Activated naive CD4-positive, alpha-beta T cell treated with anti-CD3 and anti-CD28 coated beads for 36 hours (primary cell): Measurements from ENCODE around the gene AGPS. TPM values are rescaled to one million over a fixed set of nuclear protein-coding genes. Genes with fewer than 3 reads are reported as not detected.

Experiments used
- CTCF ChIA-PET: fragments of 350-600 bp; sonication (Branson Sonifier 250); formaldehyde crosslinking; loops from one replicate; lab custom pipeline; 2021; ENCODE audit warnings: antibody characterized with exemption; lab: Charles Lee
- DNase-seq: peaks from one replicate; pipeline ENCODE4 v3.0.0-alpha.2; 2020
- H3K27ac Mint-ChIP-seq: one replicate; pipeline ENCODE4 v1.8.0; 2021; ENCODE audit warnings: mild to moderate bottlenecking, mixed read lengths
- H3K27me3 Mint-ChIP-seq: one replicate; pipeline ENCODE4 v1.8.0; 2021; ENCODE audit warnings: low read depth, mixed read lengths
- H3K36me3 Mint-ChIP-seq: one replicate; pipeline ENCODE4 v1.8.0; 2021; ENCODE audit warnings: low read depth, mixed read lengths
- H3K4me1 Mint-ChIP-seq: one replicate; pipeline ENCODE4 v1.8.0; 2021; ENCODE audit warnings: low read depth, mixed read lengths
- H3K4me3 Mint-ChIP-seq: one replicate; pipeline ENCODE4 v1.8.0; 2021; ENCODE audit warnings: mild to moderate bottlenecking, moderate library complexity, mixed read lengths
- H3K9me3 Mint-ChIP-seq: one replicate; pipeline ENCODE4 v1.8.0; 2021; ENCODE audit warnings: mixed read lengths
- intact Hi-C: fragments of 100-400 bp; cut with micrococcal nuclease; formaldehyde crosslinking; loops from one replicate; pipeline ENCODE4 v1.15.1; 2023
- total RNA-seq, 2 experiments: library from RNA; stranded (reverse); gene quantifications; one replicate each; pipeline ENCODE4 v1.2.3, GENCODE V29; 2021

The AGPS gene
- total RNA-seq, 2 experiments from 2014 or later: 50.7 to 51.8 TPM

GRCh38 chr2:177460973-177461585 is 68.5 kb downstream of the AGPS start:
- no peaks in the 10 kb centered on the region for H3K27me3 Mint-ChIP-seq
- CTCF ChIA-PET: interaction anchor here (0.9 kb wide), 1 partner anchor 44 kb away, joined by 3 read pairs; no protein-coding TSS in a partner anchor
- peaks cover 7% of the 10 kb centered on the region for H3K9me3 Mint-ChIP-seq
- H3K27ac Mint-ChIP-seq: no peak overlapping the region
- no peaks in the 10 kb centered on the region for H3K4me1 Mint-ChIP-seq
- no peak overlapping the region for H3K4me3 Mint-ChIP-seq
- intact Hi-C loops: no loop called here
- H3K36me3 Mint-ChIP-seq: peaks cover 42% of the 10 kb centered on the region
- no peak for DNase-seq

- H3K4me3 Mint-ChIP-seq: no peak overlapping the region
- CTCF ChIA-PET: no interaction called here
- intact Hi-C loops: no loop called here
- DNase-seq: no peak
- peaks cover 33% of the 10 kb centered on the region for H3K36me3 Mint-ChIP-seq
- peaks cover 4% of the 10 kb centered on the region for H3K4me1 Mint-ChIP-seq
- H3K27ac Mint-ChIP-seq: no peak overlapping the region
- H3K9me3 Mint-ChIP-seq: peaks cover 1% of the 10 kb centered on the region
- no peaks in the 10 kb centered on the region for H3K27me3 Mint-ChIP-seq
These were observed 72.0 kb downstream of the AGPS start for GRCh38 chr2:177464549-177464948.

GRCh38 chr2:177465400-177466138 is 73.0 kb downstream of the AGPS start:
- intact Hi-C loops: no loop called here
- Mint-ChIP-seq H3K27me3 (no peaks in the 10 kb centered on the region), H3K9me3 (peaks cover 5% of the 10 kb centered on the region), H3K4me1 (peaks cover 4% of the 10 kb centered on the region), H3K4me3 (no peak overlapping the region), H3K27ac (no peak overlapping the region), H3K36me3 (peaks cover 35% of the 10 kb centered on the region)
- CTCF ChIA-PET: interaction anchor here (0.6 to 1.4 kb wide), 2 partner anchors 49 to 130 kb away, joined by 3 read pairs; no protein-coding TSS in a partner anchor
- no peak for DNase-seq

GRCh38 chr2:177466337-177467195 is 74.0 kb downstream of the AGPS start:
- Mint-ChIP-seq H3K27me3 (no peaks in the 10 kb centered on the region), H3K36me3 (peaks cover 37% of the 10 kb centered on the region), H3K9me3 (peaks cover 7% of the 10 kb centered on the region), H3K4me3 (no peak overlapping the region), H3K4me1 (peaks cover 4% of the 10 kb centered on the region), H3K27ac (no peak overlapping the region)
- CTCF ChIA-PET: interaction anchor here (1.4 kb wide), 1 partner anchor 131 kb away, joined by 3 read pairs; no protein-coding TSS in a partner anchor
- no peak for DNase-seq
- intact Hi-C loops: no loop called here

- H3K4me1 Mint-ChIP-seq: peaks cover 4% of the 10 kb centered on the region
- no peak for DNase-seq
- CTCF ChIA-PET: no interaction called here
- H3K4me3 Mint-ChIP-seq: no peak overlapping the region
- intact Hi-C loops: no loop called here
- H3K9me3 Mint-ChIP-seq: peaks cover 14% of the 10 kb centered on the region
- H3K27ac Mint-ChIP-seq: no peak overlapping the region
- H3K27me3 Mint-ChIP-seq: no peaks in the 10 kb centered on the region
- peaks cover 43% of the 10 kb centered on the region for H3K36me3 Mint-ChIP-seq
These were observed 75.1 kb downstream of the AGPS start for GRCh38 chr2:177467646-177468045.

GRCh38 chr2:177471990-177472389 is 79.4 kb downstream of the AGPS start:
- H3K4me3 Mint-ChIP-seq: no peak overlapping the region
- H3K36me3 Mint-ChIP-seq: peaks cover 55% of the 10 kb centered on the region
- CTCF ChIA-PET: no interaction called here
- H3K27me3 Mint-ChIP-seq: no peaks in the 10 kb centered on the region
- no peak overlapping the region for H3K27ac Mint-ChIP-seq
- peaks cover 16% of the 10 kb centered on the region for H3K4me1 Mint-ChIP-seq
- H3K9me3 Mint-ChIP-seq: peaks cover 17% of the 10 kb centered on the region
- no peak for DNase-seq
- intact Hi-C loops: no loop called here

- intact Hi-C loops: no loop called here
- no peak for DNase-seq
- Mint-ChIP-seq H3K4me3 (no peak overlapping the region), H3K27ac (peak overlapping the region; percentile 76), H3K36me3 (peaks cover 64% of the 10 kb centered on the region), H3K27me3 (no peaks in the 10 kb centered on the region), H3K9me3 (peaks cover 22% of the 10 kb centered on the region), H3K4me1 (peaks cover 19% of the 10 kb centered on the region)
- CTCF ChIA-PET: interaction anchor here (0.9 kb wide), 1 partner anchor 30 kb away, joined by 4 read pairs; no protein-coding TSS in a partner anchor
These were observed 81.7 kb downstream of the AGPS start for GRCh38 chr2:177474301-177474700.

GRCh38 chr2:177474998-177475397 is 82.4 kb downstream of the AGPS start:
- CTCF ChIA-PET: no interaction called here
- Mint-ChIP-seq H3K36me3 (peaks cover 66% of the 10 kb centered on the region), H3K27me3 (no peaks in the 10 kb centered on the region), H3K27ac (peak overlapping the region; percentile 16), H3K4me3 (no peak overlapping the region), H3K9me3 (peaks cover 19% of the 10 kb centered on the region), H3K4me1 (peaks cover 19% of the 10 kb centered on the region)
- DNase-seq: no peak
- intact Hi-C loops: no loop called here

- H3K27me3 Mint-ChIP-seq: no peaks in the 10 kb centered on the region
- no peak overlapping the region for H3K4me3 Mint-ChIP-seq
- H3K9me3 Mint-ChIP-seq: peaks cover 15% of the 10 kb centered on the region
- peaks cover 59% of the 10 kb centered on the region for H3K36me3 Mint-ChIP-seq
- intact Hi-C loops: no loop called here
- CTCF ChIA-PET: no interaction called here
- H3K27ac Mint-ChIP-seq: no peak overlapping the region
- no peak for DNase-seq
- peaks cover 19% of the 10 kb centered on the region for H3K4me1 Mint-ChIP-seq
These were observed 84.3 kb downstream of the AGPS start for GRCh38 chr2:177476897-177477296.

- H3K27me3 Mint-ChIP-seq: no peaks in the 10 kb centered on the region
- H3K4me3 Mint-ChIP-seq: no peak overlapping the region
- H3K36me3 Mint-ChIP-seq: peaks cover 51% of the 10 kb centered on the region
- peaks cover 19% of the 10 kb centered on the region for H3K4me1 Mint-ChIP-seq
- no peak overlapping the region for H3K27ac Mint-ChIP-seq
- DNase-seq: no peak
- CTCF ChIA-PET: interaction anchor here (0.6 kb wide), 1 partner anchor 179 kb away, joined by 3 read pairs; no protein-coding TSS in a partner anchor
- intact Hi-C loops: no loop called here
- peaks cover 8% of the 10 kb centered on the region for H3K9me3 Mint-ChIP-seq
These were observed 85.5 kb downstream of the AGPS start for GRCh38 chr2:177478029-177478428.

- intact Hi-C loops: no loop called here
- CTCF ChIA-PET: interaction anchor here (1.2 to 1.3 kb wide), 2 partner anchors 10 to 42 kb away, joined by 5 to 7 read pairs; no protein-coding TSS in a partner anchor
- H3K4me1 Mint-ChIP-seq: peaks cover 19% of the 10 kb centered on the region
- peaks cover 8% of the 10 kb centered on the region for H3K9me3 Mint-ChIP-seq
- no peaks in the 10 kb centered on the region for H3K27me3 Mint-ChIP-seq
- H3K4me3 Mint-ChIP-seq: no peak overlapping the region
- DNase-seq: no peak
- H3K36me3 Mint-ChIP-seq: peaks cover 51% of the 10 kb centered on the region
- H3K27ac Mint-ChIP-seq: no peak overlapping the region
These were observed 86.3 kb downstream of the AGPS start for GRCh38 chr2:177478907-177479306.

- Mint-ChIP-seq H3K4me1 (peaks cover 5% of the 10 kb centered on the region), H3K27ac (no peak overlapping the region), H3K36me3 (peaks cover 30% of the 10 kb centered on the region), H3K9me3 (peaks cover 5% of the 10 kb centered on the region), H3K27me3 (no peaks in the 10 kb centered on the region), H3K4me3 (no peak overlapping the region)
- DNase-seq: no peak
- intact Hi-C loops: no loop called here
- CTCF ChIA-PET: no interaction called here
These were observed 89.6 kb downstream of the AGPS start for GRCh38 chr2:177482195-177482594.
